Kidney (tissue), 14 donors: ENCODE results near the gene KCNMB2. TPM values are rescaled to one million over a fixed set of nuclear protein-coding genes. Genes with fewer than 3 reads are reported as not detected.
"Not testable (repeated sequence)": the region's sequence is repeated elsewhere in the genome, so short reads cannot be mapped to it uniquely, and the experiment has no call there.

Experiments
- DNase-seq, 5 donors: peaks; one replicate each; pipeline ENCODE4 v3.0.0-alpha.2; 2013 to 2020
- FAIRE-seq: peaks from 2 replicates; lab custom pipeline; 2012; peaks lifted over from hg19 to GRCh38; lab: Jason Lieb, UNC
- H3K27ac ChIP-seq, 2 donors: one replicate each; pipeline ENCODE4 v1.7.0; 2013; ENCODE audit warnings: low read depth in 2 of 2, low read length in 2 of 2, inconsistent platforms in 1 of 2
- H3K27me3 ChIP-seq: one replicate; pipeline ENCODE4 v1.7.1; 2013; ENCODE audit warnings: low read length, inconsistent platforms; ENCODE audit not compliant: control insufficient read depth, insufficient read depth
- H3K36me3 ChIP-seq, 3 donors: one replicate each; pipeline versions ENCODE4 v1.7.0 to v1.7.1; 2013; ENCODE audit warnings: low read length in 3 of 3, control low read depth in 1 of 3, inconsistent platforms in 1 of 3; ENCODE audit not compliant: insufficient read depth in 3 of 3, control insufficient read depth in 2 of 3
- H3K4me1 ChIP-seq, 3 donors: one replicate each; pipeline versions ENCODE4 v1.7.0 to v1.7.1; 2013; ENCODE audit warnings: low read length in 3 of 3, inconsistent platforms in 1 of 3, low read depth in 1 of 3; ENCODE audit not compliant: control insufficient read depth in 2 of 3, insufficient read depth in 2 of 3
- H3K4me3 ChIP-seq, 3 donors: one replicate each; pipeline versions ENCODE4 v1.7.0 to v1.8.1; 2013; ENCODE audit warnings: low read length in 3 of 3, control low read depth in 1 of 3, inconsistent platforms in 1 of 3
- H3K9ac ChIP-seq, 3 donors: one replicate each; pipeline versions ENCODE4 v1.7.0 to v1.7.1; 2013; ENCODE audit warnings: low read length in 3 of 3, control low read depth in 1 of 3, inconsistent platforms in 1 of 3
- H3K9me3 ChIP-seq, 3 donors: one replicate each; pipeline versions ENCODE4 v1.7.0 to v1.7.1; 2013; ENCODE audit warnings: low read length in 3 of 3, control low read depth in 1 of 3, inconsistent platforms in 1 of 3; ENCODE audit not compliant: control insufficient read depth in 2 of 3, insufficient read depth in 1 of 3
- CTCF ChIP-seq: IDR thresholded peaks from 3 replicates; pipeline ENCODE4 v1.5.1; 2012; ENCODE audit warnings: mild to moderate bottlenecking, moderate library complexity, borderline replicate concordance; ENCODE audit not compliant: insufficient read depth; ENCODE audit errors: extremely low read depth
- intact Hi-C: fragments of 100-400 bp; cut with DNase I; formaldehyde crosslinking; loops from one replicate; pipeline ENCODE4 v1.11.1; 2022
- polyA plus RNA-seq: library from polyadenylated mRNA; stranded (reverse); fragments of 350-450 nt; fragmentation: Illumina TruSeq; extraction: RNeasy Lipid Tissue Mini Kit (QIAGEN cat#74804); gene quantifications from one replicate; pipeline ENCODE4 v1.2.3, GENCODE V29; 2014; ENCODE audit warnings: low read depth, low replicate concordance; ENCODE audit not compliant: insufficient read depth
- total RNA-seq: library from RNA; stranded (reverse); fragmentation: NEBNext Ultra II Directional; extraction: Animal tissue kit (Norgen Biotek cat#: 25700); gene quantifications from one replicate; pipeline ENCODE4 v1.2.1, GENCODE V29; 2021
- donor health status: control.
- donor health status: control.
- donor health status: control.
- donor health status: control.
- donor health status: control.
- donor health status: DM: yes; HTN: yes; CAD: no.
- donor health status: Normal renal cell carcinoma (clear cell type).

Gene KCNMB2
- total and polyA plus RNA-seq, 2 donors from 2014 or later = 2.1 to 4.4 TPM

DNA sequence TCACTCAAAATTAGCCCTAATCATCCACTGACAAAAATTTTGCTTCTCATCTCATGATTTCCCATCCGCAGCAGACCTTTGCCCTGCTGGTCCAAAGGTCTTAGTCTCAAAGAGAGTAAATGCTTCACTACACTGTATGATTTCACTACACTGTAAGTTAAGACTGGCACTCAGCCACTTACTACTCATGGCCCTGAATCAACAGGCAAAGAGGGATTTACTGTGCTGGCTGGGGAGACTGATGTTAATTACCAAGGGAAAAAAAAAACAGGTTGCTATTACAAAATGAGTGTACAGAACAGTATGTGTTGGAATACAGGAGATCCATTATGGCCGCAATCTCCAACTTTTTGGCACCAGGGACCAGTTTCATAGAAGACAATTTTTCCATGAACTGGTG, 320.6 kb downstream of the KCNMB2 start:
- FAIRE-seq = no peak
- intact Hi-C loops = no loop called here
- H3K4me1 ChIP-seq = no peaks in the 10 kb centered on the region
- TF ChIP-seq CTCF = no peak
- H3K36me3 ChIP-seq = no peaks in the 10 kb centered on the region
- peak in 2 of 5 donors; percentile 9 to 47 for DNase-seq
- H3K9ac ChIP-seq = no peak overlapping the region
- no peaks in the 10 kb centered on the region for H3K27me3 ChIP-seq
- H3K27ac ChIP-seq = no peak overlapping the region
- no peaks in the 10 kb centered on the region for H3K9me3 ChIP-seq
- H3K4me3 ChIP-seq = no peak overlapping the region

DNA sequence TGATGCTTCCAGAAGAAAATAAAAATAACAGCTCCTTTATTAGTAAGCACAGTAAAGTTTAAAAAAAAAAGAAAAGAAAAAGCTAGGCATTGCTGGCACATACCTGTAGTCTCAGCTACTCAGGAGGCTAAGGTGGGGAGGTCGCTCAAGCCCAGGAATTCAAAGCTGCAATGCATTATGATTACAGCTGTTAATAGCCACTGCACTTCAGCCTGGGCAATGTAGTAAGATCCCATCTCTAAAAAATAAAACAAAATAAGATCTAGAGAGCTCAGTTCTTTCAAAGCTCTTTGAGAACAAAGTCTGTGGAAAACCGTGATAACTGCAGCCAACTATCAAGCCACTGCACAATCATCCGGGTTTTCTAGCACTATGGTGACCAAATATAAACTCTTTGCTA, 323.1 kb downstream of the KCNMB2 start:
- H3K9me3 ChIP-seq = no peaks in the 10 kb centered on the region
- no peaks in the 10 kb centered on the region for H3K36me3 ChIP-seq
- TF ChIP-seq CTCF = no peak
- FAIRE-seq (no peak), DNase-seq (no peak)
- H3K4me1 ChIP-seq = no peaks in the 10 kb centered on the region
- H3K9ac ChIP-seq = no peak overlapping the region
- H3K4me3 ChIP-seq = no peak overlapping the region
- intact Hi-C loops = no loop called here
- H3K27ac ChIP-seq = no peak overlapping the region
- no peaks in the 10 kb centered on the region for H3K27me3 ChIP-seq

DNA sequence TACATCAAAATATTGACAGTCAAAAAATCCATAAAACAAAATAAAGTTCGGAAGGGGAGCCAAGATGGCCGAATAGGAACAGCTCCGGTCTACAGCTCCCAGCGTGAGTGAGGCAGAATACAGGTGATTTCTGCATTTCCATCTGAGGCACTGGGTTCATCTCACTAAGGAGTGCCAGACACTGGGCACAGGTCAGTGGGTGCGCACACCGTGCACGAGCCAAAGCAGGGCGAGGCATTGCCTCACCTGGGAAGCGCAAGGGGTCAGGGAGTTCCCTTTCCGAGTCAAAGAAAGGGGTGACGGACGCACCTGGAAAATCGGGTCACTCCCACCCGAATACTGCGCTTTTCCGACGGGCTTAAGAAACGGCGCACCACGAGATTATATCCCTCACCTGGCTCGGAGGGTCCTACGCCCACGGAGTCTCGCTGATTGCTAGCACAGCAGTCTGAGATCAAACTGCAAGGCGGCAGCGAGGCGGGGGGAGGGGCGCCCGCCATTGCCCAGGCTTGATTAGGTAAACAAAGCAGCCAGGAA, 323.7 kb downstream of the KCNMB2 start:
- H3K27ac ChIP-seq, H3K4me3 ChIP-seq, H3K36me3 ChIP-seq, H3K9me3 ChIP-seq, H3K4me1 ChIP-seq, intact Hi-C loops, H3K9ac ChIP-seq, FAIRE-seq, H3K27me3 ChIP-seq: not testable (repeated sequence)
- DNase-seq = peak in 1 of 5 donors; percentile 39

GRCh38 chr3:178868681-178869080, 332.4 kb downstream of the KCNMB2 start:
- intact Hi-C loops = no loop called here
- FAIRE-seq = no peak

More at GRCh38 chr3:178868681-178869080, 332.4 kb downstream of the KCNMB2 start:
- Histone ChIP-seq H3K27me3 (no peaks in the 10 kb centered on the region), H3K36me3 (no peaks in the 10 kb centered on the region), H3K9ac (no peak overlapping the region), H3K4me3 (no peak overlapping the region), H3K4me1 (peaks cover 0 to 3% (median 0%) of the 10 kb centered on the region in 3 donors), H3K9me3 (no peaks in the 10 kb centered on the region), H3K27ac (no peak overlapping the region)
- no peak for DNase-seq
- TF ChIP-seq CTCF = no peak
